MM.1S (cell line): ENCODE results near the gene ZNF3.

Source experiments
- CTCF ChIP-seq: fragments of 300-600 bp; sonication (generic); IDR thresholded peaks from 2 replicates; pipeline ENCODE4 v1.5.1; 2016; ENCODE audit warnings: antibody characterized with exemption, low read length, mixed read lengths
- EZH2 ChIP-seq: fragments of 300-600 bp; sonication (generic); optimal IDR thresholded peaks from 2 replicates; pipeline ENCODE3; 2017; ENCODE audit warnings: low read depth, mild to moderate bottlenecking, antibody characterized with exemption, low read length, mixed read lengths

DNA sequence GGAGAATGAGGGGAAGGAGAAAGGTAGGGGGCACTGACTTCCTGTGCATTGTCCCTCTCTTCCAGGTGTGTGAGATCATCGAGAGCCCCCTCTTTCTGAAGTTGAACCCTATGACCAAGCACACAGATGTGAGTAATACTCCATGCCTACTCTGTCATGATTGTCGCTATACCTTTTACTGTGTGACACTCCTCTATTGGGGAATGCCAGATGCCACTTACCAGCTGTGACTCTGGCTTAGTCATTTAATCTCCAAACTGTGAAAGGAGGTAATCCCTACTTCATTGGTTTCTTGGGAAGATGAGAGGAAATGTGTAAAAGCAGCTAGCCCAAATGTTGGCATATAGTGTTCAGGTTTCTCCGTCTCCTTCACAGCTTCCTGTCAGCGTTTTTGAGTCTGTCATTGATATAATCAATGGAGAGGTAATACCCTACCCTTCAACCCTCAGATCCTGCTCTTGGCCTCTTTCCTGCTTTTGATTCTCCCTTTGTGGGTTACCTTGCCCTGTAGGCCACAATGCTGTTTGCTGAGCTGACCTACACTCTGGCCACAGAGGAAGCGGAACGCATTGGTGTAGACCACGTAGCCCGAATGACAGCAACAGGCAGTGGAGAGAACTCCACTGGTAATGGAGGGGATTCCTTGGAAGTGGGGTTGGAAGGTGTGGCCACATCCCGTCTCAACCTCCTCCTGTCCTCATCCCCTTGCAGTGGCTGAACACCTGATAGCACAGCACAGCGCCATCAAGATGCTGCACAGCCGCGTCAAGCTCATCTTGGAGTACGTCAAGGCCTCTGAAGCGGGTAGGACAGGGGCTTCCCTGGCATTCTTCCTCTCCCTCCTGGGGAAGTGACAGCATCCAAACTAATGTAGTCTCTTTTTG, 9.2 kb upstream of the ZNF3 start:
- no peak for TF ChIP-seq EZH2
- TF ChIP-seq CTCF = no peak
